HEK293 (cell line): Measurements from ENCODE around the gene ABHD12B.

Experiments
- GLI4 ChIP-seq: fragments of 450-650 bp; formaldehyde crosslinking; IDR thresholded peaks from 2 replicates; pipeline ENCODE4 v1.5.1; 2016; ENCODE audit warnings: missing biosample characterization, missing genetic modification characterization
- HIC1 ChIP-seq: fragments of 450-650 bp; formaldehyde crosslinking; IDR thresholded peaks from 2 replicates; pipeline ENCODE4 v1.5.1; 2016; ENCODE audit warnings: missing biosample characterization, missing genetic modification characterization
- HOXA7 ChIP-seq: sonication (generic); formaldehyde crosslinking; IDR thresholded peaks from 2 replicates; pipeline ENCODE4 v1.8.1; 2022; ENCODE audit warnings: missing genetic modification reagents, borderline replicate concordance
- INSM2 ChIP-seq: fragments of 450-650 bp; formaldehyde crosslinking; IDR thresholded peaks from 2 replicates; pipeline ENCODE4 v1.5.1; 2016; ENCODE audit warnings: missing biosample characterization, missing genetic modification characterization
- KLF9 ChIP-seq: fragments of 450-650 bp; formaldehyde crosslinking; IDR thresholded peaks from 2 replicates; pipeline ENCODE4 v1.5.1; 2016; ENCODE audit warnings: missing biosample characterization, missing genetic modification characterization, low read depth
- OSR2 ChIP-seq: fragments of 450-650 bp; formaldehyde crosslinking; IDR thresholded peaks from 2 replicates; pipeline ENCODE4 v1.5.1; 2016; ENCODE audit warnings: missing biosample characterization, missing genetic modification characterization
- PATZ1 ChIP-seq: fragments of 450-650 bp; formaldehyde crosslinking; IDR thresholded peaks from 2 replicates; pipeline ENCODE4 v1.5.1; 2016; ENCODE audit warnings: missing biosample characterization, missing genetic modification characterization
- PBX3 ChIP-seq: sonication (generic); formaldehyde crosslinking; IDR thresholded peaks from 2 replicates; pipeline ENCODE4 v1.8.1; 2022; ENCODE audit warnings: mild to moderate bottlenecking, moderate library complexity, missing genetic modification reagents
- PRDM6 ChIP-seq: fragments of 450-650 bp; formaldehyde crosslinking; IDR thresholded peaks from 2 replicates; pipeline ENCODE4 v1.5.1; 2017; ENCODE audit warnings: missing biosample characterization, missing genetic modification characterization
- REST ChIP-seq: fragments of 450-650 bp; formaldehyde crosslinking; IDR thresholded peaks from 2 replicates; pipeline ENCODE4 v1.5.1; 2016; ENCODE audit warnings: missing biosample characterization, missing genetic modification characterization
- SETDB1 ChIP-seq: IDR thresholded peaks from one replicate; pipeline ENCODE4 v1.6.1; 2017; ENCODE audit warnings: mild to moderate bottlenecking, low read length, moderate library complexity, mixed read lengths; ENCODE audit not compliant: insufficient read length
- ZBTB21 ChIP-seq: fragments of 450-650 bp; formaldehyde crosslinking; IDR thresholded peaks from 2 replicates; pipeline ENCODE4 v1.5.1; 2017; ENCODE audit warnings: missing biosample characterization, missing genetic modification characterization
- ZEB2 ChIP-seq: fragments of 450-650 bp; formaldehyde crosslinking; IDR thresholded peaks from 2 replicates; pipeline ENCODE4 v1.5.1; 2016; ENCODE audit warnings: missing biosample characterization, missing genetic modification characterization
- ZFHX2 ChIP-seq: fragments of 450-650 bp; formaldehyde crosslinking; conservative IDR thresholded peaks from 2 replicates; pipeline ENCODE4 v1.5.1; 2016; ENCODE audit warnings: missing biosample characterization, missing genetic modification characterization
- ZIC2 ChIP-seq: fragments of 450-650 bp; formaldehyde crosslinking; IDR thresholded peaks from 2 replicates; pipeline ENCODE4 v1.5.1; 2016; ENCODE audit warnings: missing biosample characterization, missing genetic modification characterization
- ZNF133 ChIP-seq: fragments of 450-650 bp; formaldehyde crosslinking; IDR thresholded peaks from 2 replicates; pipeline ENCODE4 v1.5.1; 2016; ENCODE audit warnings: missing biosample characterization, missing genetic modification characterization
- ZNF341 ChIP-seq: fragments of 450-650 bp; formaldehyde crosslinking; IDR thresholded peaks from 2 replicates; pipeline ENCODE4; 2016; ENCODE audit warnings: low read depth, missing biosample characterization, missing genetic modification characterization
- ZNF423 ChIP-seq: fragments of 450-650 bp; formaldehyde crosslinking; IDR thresholded peaks from 2 replicates; pipeline ENCODE4 v1.5.1; 2016; ENCODE audit warnings: missing biosample characterization, missing genetic modification characterization
- ZNF555 ChIP-seq: fragments of 450-650 bp; formaldehyde crosslinking; conservative IDR thresholded peaks from 2 replicates; pipeline ENCODE4 v1.5.1; 2017; ENCODE audit warnings: missing biosample characterization, mild to moderate bottlenecking, missing genetic modification characterization, inconsistent platforms
- ZNF660 ChIP-seq: fragments of 450-650 bp; IDR thresholded peaks from 2 replicates; pipeline ENCODE4 v1.5.1; 2018; ENCODE audit warnings: missing biosample characterization, mild to moderate bottlenecking, missing genetic modification characterization
- ZNF792 ChIP-seq: fragments of 450-650 bp; formaldehyde crosslinking; IDR thresholded peaks from 2 replicates; pipeline ENCODE4 v1.5.1; 2016; ENCODE audit warnings: missing biosample characterization, missing genetic modification characterization
- ZSCAN5A ChIP-seq: fragments of 450-650 bp; formaldehyde crosslinking; IDR thresholded peaks from 2 replicates; pipeline ENCODE4 v1.5.1; 2016; ENCODE audit warnings: missing biosample characterization, missing genetic modification characterization

The ABHD12B gene

GRCh38 chr14:50823051-50823761 is 48.6 kb upstream of the ABHD12B start (continued):
- no peak for TF ChIP-seq SETDB1
- TF ChIP-seq ZNF133 (tag by site-specific recombination), result no peak
- no peak for TF ChIP-seq PBX3 (CRISPR knock-in tag)
- TF ChIP-seq ZIC2, result no peak
- peak; percentile 39; the same call in 1 of the 2 replicates for TF ChIP-seq ZNF660 (tag by site-specific recombination)
- TF ChIP-seq GLI4, result no peak
- TF ChIP-seq ZNF792 (tag by site-specific recombination), result no peak
- no peak for TF ChIP-seq HOXA7 (CRISPR knock-in tag)
- no peak for TF ChIP-seq ZNF423
- TF ChIP-seq REST (tag by site-specific recombination), result no peak
- TF ChIP-seq ZNF341, result no peak
- 0 out of 2 replicates have a peak, but pooled peaks have one; percentile 14 for TF ChIP-seq PATZ1 (tag by site-specific recombination)
- peak; percentile 74; the same call in 1 of the 2 replicates for TF ChIP-seq ZEB2 (tag by site-specific recombination)
- no peak for TF ChIP-seq KLF9 (tag by site-specific recombination)
- no peak for TF ChIP-seq ZSCAN5A (tag by site-specific recombination)
- peak; percentile 72; the same call in 1 of the 2 replicates for TF ChIP-seq INSM2 (tag by site-specific recombination)
- TF ChIP-seq ZBTB21 (tag by site-specific recombination), result peak; percentile 60; the same call in 1 of the 2 replicates
- no peak for TF ChIP-seq ZNF555
- peak; percentile 65 for TF ChIP-seq PRDM6 (tag by site-specific recombination)
- TF ChIP-seq ZFHX2, result no peak
- no peak for TF ChIP-seq OSR2 (tag by site-specific recombination)
- TF ChIP-seq HIC1 (tag by site-specific recombination), result no peak
